Fibroblast of skin of right quadriceps (primary cell): ENCODE data around the gene KIF13A.

ENCODE experiments used
- DNase-seq: peaks from one replicate; pipeline ENCODE4 v3.0.0-alpha.2; 2013

KIF13A gene

DNA sequence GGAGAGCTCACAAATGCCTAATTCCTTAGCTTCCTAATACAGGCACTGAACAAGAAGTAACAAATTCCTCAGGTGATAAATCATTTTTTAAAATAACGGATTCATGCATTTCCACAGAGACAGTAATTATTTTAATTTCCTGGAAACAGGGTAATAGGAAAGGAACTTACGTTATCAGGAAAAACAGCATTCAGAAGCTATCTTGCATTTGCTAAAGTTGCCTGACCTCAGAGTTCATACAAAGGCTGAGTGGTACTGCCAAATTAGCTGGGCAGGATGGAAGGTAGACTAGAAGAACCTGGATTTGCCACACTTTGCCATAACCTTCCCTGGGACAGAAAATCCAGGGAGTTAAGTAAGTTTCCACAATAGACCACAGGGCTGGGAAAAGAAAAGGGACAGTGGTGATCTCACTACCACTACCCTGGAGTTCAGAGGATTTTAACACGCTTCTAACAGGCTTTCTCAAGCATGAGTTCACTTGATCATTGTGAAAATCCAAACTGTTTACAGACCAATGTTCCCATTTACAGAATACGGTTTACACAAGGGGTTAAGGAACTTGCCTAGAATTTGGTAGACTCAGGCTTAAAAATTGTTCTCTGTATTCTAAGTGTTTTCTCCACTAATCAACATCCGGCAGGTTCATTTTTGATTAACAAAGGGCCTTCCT is 57.0 kb downstream of the KIF13A start:
- DNase-seq: no peak

GRCh38 chr6:17928514-17929430 is 58.7 kb downstream of the KIF13A start:
- peak; percentile 61 for DNase-seq

DNA sequence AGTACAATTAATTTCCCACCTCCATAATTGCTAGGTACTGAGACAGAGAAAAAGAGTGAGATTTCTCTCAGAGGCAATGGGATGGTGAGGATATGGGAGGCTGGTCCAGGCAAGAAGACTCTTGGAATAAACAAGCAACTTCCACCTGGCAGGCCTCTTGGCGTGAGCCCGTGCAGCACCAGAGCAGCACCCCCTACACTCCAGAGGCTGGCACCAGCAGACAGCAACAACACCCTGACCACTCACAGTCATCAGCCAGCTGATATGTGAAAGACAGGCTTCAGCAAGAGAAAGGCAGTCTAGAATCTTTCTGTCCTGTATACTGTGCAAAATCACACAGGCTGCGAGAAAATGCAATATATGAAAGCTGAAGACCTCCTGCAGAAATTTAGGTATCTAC is 59.7 kb downstream of the KIF13A start:
- no peak for DNase-seq

DNA sequence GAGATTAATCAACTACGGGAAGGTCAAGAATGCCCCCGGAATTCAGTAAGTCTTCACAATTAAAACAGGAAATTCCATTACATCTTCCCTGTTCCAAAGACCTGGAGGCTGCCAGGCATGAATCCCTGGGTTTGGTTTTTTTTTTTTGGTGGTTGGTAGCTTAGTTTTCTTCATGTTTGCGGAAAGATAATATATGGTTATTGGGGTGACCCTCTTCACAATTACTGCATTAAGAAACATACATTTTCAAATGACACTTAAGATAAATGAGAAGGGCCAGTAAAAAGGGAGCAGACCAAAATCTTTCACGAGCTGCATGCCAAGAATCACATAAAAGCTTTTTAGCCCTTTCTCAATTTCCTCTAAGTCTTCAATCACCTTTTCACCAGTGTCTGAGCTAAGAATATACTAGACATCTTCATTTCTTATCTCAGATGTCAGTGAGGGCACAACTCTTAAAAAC is 64.0 kb downstream of the KIF13A start:
- DNase-seq: peak; percentile 70

DNA sequence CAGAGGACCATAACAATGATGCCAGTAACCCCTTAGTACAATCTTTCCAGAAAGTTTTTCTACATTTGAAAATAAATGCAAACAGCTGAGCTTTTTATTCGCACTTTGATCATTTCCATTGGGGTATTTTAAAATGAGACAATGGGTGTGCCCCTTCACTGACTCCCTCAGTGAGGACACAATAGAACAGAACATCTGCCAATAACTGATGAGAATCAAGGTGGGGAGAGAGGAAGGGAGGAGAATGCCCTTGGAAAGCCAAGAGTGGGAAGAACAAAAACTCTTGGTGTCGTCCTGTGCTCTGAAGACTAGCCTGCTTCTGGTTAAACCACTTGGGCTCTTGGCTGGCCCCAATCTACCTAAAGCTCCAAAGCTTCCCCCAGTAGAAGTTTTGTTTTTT is 66.0 kb downstream of the KIF13A start:
- DNase-seq: no peak

GRCh38 chr6:17919496-17919895 is 67.9 kb downstream of the KIF13A start:
- no peak for DNase-seq

DNA sequence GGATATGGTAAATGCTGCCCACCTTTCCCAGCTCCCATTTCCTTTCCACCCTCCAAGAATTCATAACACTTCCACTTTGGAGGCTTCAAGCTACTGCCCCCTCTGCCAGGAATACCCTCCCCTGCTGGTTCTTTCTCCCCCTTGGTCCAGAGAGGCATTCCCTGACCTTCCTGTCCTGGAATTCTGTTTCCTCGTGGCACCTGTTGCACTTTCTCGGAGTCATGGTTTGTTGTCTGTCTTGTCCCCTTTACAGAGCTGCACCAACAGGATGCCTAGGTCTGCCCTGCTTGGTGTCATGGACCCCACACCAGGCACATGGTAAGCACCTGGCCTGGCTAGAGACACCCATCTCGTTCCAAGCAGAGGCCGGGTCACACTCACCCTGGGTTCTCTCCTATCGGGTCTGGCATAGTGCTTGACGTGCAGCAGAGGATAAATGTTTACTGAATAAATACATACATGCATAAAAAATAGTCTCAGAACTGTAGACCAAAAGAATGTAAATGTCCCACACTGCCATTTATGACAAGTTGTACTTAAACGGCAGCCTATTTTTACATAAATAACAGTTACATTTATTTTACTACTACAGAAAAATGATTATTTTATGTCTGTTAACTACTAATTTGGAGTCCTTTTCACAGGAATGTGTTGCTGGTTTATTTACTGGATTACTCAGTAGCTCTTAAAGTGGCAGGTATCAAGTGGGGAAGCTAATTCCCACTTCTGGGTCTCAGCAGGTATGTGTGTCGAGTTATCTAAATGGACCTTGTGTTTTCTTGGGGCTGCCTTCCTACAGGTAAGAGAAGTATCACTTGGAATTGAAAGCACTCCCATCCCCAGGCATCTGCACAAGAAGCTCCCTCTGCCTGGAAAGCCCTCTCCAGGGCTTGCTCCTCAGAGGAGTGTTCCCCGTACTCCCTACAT is 69.3 kb downstream of the KIF13A start:
- DNase-seq: no peak

- no peak for DNase-seq
Observed at GRCh38 chr6:17914651-17915050, 72.8 kb downstream of the KIF13A start.

- DNase-seq: no peak
Observed at GRCh38 chr6:17912521-17912920, 74.9 kb downstream of the KIF13A start.

DNA sequence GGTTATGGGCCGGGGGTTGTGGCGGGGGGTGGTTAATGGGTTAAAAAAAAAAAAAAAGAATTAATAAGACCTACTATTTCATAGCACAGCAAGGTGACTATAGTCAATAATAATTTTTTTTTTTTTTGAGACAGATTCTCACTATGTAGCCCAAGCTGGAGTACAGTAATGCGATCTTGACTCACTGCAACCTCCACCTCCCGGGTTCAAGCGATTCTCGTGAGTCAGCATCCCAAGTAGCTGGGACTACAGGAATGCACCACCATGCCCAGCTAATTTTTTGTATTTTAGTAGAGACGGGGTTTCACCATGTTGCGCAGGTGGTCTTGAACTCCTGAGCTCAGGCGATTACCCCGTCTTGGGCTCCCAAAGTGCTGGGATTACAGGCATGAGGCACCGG is 75.8 kb downstream of the KIF13A start:
- peak; percentile 24 for DNase-seq

DNA sequence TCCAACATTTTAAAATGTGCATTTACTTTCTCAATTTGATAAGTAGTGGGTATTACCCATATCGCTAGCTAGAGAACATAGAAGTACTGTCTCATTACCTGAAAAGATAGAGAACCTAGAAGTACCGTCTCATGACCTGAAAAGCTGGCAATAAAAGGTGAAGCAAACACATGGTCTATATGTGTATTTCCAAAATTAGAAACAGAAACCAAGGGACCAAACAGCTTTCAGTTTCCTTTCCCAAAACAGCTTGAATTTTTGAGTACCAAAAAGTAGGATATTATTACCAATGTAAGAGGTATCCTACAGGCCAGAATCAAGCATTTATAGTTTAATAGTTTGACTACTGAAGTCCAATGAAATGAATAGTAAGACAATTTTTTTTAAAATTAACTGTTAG is 77.2 kb downstream of the KIF13A start:
- DNase-seq: no peak

DNA sequence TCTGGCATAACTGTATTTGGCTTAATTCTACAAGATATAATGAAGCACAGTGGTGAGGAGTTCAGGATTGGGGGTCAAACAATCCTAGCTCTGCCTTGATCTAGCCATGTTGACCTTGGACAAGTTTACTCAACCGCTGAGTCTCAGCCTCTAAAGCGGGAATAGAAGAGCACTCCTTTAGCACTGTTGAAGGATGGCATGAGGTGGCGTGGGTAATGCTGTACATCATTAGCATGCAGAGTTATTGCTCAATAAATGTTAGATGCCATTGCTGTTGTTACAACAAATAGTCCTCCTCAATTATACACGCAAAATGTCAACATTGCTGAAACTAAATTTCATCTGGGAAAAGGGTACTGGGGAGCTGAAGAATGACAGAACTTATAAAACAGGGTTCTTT is 78.6 kb downstream of the KIF13A start:
- no peak for DNase-seq

- peak; percentile 98 for DNase-seq
Observed at GRCh38 chr6:17907406-17908229, 79.8 kb downstream of the KIF13A start.

DNA sequence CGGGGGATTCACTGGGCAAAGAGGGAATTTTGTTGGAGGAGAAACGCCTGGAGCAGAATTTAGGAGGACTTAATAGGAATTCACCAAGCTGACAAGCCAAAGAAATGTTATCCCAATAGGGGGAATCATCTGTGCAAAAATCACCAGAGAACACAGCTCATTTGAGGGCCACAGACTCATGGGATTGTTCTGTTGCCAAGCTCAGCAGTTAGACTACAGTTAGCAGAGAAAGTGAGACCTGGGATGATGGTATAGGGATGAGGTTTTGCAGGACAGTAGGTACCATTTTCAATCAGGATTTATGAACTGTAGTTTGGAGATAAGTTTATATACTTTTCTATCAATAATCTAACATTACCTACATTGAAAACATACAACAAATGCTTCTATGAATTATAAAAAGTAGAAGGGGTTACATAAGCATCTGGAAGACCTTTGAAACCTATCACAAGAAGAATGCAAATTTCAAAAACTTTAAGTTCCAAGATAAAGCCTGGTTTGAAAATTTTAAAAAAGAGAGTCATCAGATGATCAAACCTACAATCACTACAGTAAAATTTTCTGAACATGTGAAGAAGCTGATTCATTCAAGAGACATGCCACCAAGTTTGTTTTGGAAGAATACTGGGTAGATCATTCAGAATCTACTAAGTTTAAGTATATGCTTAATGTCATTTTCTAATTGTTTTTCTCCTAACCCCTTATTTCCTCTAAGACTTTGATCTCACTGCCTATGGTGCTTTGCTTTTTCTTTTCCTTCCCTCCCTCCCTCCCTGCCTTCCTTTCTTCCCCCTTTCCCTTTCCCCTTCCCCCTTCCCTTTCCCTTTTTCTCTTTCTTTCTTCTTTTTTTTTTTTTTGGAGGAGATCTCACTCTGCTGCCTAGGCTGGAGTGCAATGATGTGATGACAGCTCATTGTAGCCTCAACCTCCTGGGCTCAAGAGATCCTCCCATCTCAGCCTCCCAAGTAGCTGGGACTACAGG is 81.5 kb downstream of the KIF13A start:
- peak; percentile 82 for DNase-seq

GRCh38 chr6:17904491-17905120 is 82.8 kb downstream of the KIF13A start:
- DNase-seq: no peak

DNA sequence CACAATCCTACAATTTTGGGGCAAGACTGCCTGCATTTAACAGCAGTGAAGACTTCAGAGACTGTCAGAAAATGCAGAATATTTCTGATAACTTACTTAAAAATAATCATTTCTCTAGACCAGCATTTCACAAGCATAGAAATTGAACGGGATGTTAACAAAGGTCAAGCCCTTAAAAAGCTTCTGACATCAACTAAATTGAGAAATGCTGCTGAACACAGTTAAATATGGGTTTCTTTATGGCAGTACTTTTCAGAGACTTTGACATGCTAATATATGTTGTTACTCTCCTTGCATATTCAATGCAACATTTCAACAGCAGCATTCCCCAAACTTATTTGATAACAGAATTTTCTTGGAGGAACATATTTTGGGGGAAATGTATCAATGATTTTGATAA is 84.5 kb downstream of the KIF13A start:
- no peak for DNase-seq

DNA sequence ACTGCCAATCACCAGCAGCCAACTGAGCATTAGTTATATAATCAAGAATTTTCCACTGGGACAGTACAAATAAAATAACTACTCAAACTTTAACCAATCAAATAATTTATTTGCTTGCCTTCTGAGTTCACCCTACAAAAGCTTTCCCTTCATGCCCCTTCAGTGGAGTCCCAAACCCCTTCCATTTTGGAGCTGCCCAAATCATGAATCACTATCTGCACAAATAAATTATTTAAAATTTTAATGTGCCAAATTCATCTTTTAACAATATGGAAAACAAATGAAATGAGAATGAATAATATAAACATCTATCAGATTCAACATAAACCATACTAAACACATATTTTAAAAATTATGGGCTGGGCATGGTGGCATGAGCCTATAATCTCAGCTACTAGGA is 85.9 kb downstream of the KIF13A start:
- DNase-seq: no peak

DNA sequence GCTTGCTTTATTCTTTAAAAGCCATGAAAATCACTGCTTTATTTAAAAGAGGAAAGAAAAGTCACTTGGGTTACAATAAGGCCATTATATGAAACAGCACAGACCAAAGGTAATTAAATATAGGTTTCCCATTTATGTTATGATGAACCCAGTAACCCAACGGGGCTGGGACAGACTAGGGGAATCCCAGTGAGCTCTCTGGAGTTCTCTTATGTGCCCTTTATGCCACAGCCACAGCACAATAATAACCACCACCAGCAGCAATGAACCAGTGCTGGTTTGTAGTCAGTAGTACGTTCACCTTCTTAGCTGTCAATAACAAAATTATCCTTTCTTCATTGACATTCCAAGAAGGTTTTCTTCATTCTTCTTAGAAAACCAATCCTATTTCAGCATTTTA is 87.4 kb downstream of the KIF13A start:
- no peak for DNase-seq

DNA sequence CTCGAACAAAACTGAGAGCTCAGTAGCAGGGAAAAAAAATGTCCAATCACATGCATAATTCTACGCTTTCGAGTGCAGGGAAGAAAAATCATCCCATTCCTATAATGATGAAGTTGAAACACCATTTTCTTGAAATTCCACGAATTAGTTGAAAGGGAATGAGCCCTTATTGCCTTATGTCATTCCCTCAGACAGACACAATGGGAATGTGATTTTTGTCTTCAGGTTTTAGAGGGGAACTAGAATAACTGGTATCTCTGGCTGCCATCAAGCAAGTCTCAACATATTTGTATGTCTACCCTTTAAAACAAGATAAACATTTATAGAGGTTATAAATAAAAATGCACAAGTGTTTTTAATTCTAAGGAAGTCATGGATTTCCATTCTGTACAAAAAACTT is 87.9 kb downstream of the KIF13A start:
- no peak for DNase-seq

DNA sequence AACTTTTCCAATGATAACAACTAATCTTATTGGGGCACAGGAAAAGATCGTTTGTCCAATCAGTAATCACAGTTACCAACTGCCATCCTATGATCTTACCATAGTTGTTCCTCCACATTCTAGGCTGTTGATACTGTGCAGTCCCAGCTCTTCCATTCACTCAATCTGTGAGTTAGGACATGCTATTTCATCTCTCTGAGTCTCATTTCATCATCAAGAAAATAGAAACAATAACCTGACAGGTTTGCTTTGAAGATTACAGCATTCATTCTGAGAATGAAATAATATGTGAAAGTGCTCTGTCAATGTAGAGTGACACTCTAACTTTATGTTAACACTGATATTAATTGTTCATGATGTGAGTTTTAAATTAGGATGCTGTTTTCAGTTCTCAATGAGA is 89.8 kb downstream of the KIF13A start:
- no peak for DNase-seq
